Erythroblast (primary cell): ENCODE measurements around the gene IL6.
"Not testable (repeated sequence)": the region's sequence is repeated elsewhere in the genome, so short reads cannot be mapped to it uniquely, and the experiment has no call there.

Experiments
- GATA1 ChIP-seq: IDR thresholded peaks from 2 replicates; pipeline ENCODE4 v1.6.1; 2011; ENCODE audit warnings: low read depth, mild to moderate bottlenecking, control low read depth, low read length, moderate library complexity
- POLR2A ChIP-seq: IDR thresholded peaks from 2 replicates; pipeline ENCODE4 v1.6.1; 2011; ENCODE audit warnings: mild to moderate bottlenecking, low read length

- TF ChIP-seq POLR2A, GATA1: not testable (repeated sequence)
Measured at GRCh38 chr7:22688934-22689333, 38.1 kb upstream of the IL6 start.
